ENCODE results near the gene S1PR5. TPM values are rescaled to one million over a fixed set of nuclear protein-coding genes. Genes with fewer than 3 reads are reported as not detected.

Gene S1PR5
- total and polyA plus RNA-seq, 2 of the 8 experiments (the other 6 are each of a cell fraction or from before 2014, with no cell fraction given) = 2.4 to 8.6 TPM

DNA sequence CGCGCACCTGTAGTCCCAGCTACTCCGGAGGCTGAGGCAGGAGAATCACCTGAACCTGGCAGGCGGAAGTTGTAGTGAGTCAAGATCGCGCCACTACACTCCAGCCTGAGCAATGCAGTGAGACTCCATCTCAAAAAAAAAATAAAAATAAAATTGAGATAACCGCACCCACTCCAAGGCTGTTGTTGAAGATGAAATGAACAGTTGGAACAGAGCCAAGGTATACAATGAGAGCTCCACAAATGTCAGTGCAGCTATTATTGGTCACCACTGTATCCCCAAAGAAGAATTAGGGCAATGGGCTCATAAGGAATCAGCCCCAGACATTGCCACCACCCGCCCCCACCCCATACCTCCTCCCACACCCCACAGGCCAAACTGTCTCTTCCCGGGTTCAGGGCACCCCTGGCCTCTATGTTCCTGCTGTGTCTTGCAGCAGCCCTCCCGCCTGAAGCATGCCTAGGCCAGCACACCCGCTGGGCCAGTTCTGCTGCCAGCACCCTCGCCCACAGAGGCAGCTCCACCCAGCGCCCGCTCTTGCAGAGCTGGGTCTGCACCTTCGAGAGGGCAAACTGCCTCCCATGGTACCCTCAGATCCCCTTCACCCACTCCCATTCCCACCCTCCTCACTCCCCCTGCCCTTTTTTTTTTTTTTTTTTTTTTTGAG is 3.5 kb upstream of the S1PR5 start (continued):
- no peak for TF ChIP-seq TAF7 (optimal IDR thresholded peaks at IDR 0.05; ENCODE audit: borderline replicate concordance, low read depth, low read length)
- no peak for TF ChIP-seq TEAD4 (IDR thresholded peaks at IDR 0.05; ENCODE audit: low read depth, low read length)
- TF ChIP-seq GABPA (IDR thresholded peaks at IDR 0.05; ENCODE audit: borderline replicate concordance, insufficient read depth, low read length) = no peak
- TF ChIP-seq NANOG (IDR thresholded peaks at IDR 0.05; ENCODE audit: insufficient read depth, low read depth, low read length, poor library complexity, severe bottlenecking) = no peak
- TF ChIP-seq, protein P1, sequence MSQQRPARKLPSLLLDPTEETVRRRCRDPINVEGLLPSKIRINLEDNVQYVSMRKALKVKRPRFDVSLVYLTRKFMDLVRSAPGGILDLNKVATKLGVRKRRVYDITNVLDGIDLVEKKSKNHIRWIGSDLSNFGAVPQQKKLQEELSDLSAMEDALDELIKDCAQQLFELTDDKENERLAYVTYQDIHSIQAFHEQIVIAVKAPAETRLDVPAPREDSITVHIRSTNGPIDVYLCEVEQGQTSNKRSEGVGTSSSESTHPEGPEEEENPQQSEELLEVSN (IDR thresholded peaks at IDR 0.05) = no peak
- no peak for TF ChIP-seq CEBPB (IDR thresholded peaks at IDR 0.05; ENCODE audit: low read depth, low read length)
- no peak for TF ChIP-seq SIX5 (IDR thresholded peaks at IDR 0.05; ENCODE audit: low read depth, low read length)
- TF ChIP-seq CHD1 (IDR thresholded peaks at IDR 0.05; ENCODE audit: low read depth, low read length) = no peak

All from H1 (cell line).